ENCODE measurements around the gene NCS1. TPM values are rescaled to one million over a fixed set of nuclear protein-coding genes. Genes with fewer than 3 reads are reported as not detected.

Gene NCS1
- polyA plus RNA-seq, 3 donors: not detected

GRCh38 chr9:130208600-130209347 lies 36.6 kb downstream of the NCS1 start:
- WGBS (ENCODE audit: insufficient coverage): 77% methylated on average over 19 of the region's 26 CpGs
- no peak overlapping the region for H2AFZ ChIP-seq (ENCODE audit: insufficient read depth, low read depth, low read length, poor library complexity, severe bottlenecking)

GRCh38 chr9:130209422-130209821 lies 37.2 kb downstream of the NCS1 start:
- H3K9me3 ChIP-seq (replicated peaks in 1 of 2; ENCODE audit: control insufficient read depth in 1 of 2, insufficient read depth in 1 of 2, low read length in 2 of 2): no peaks in the 10 kb centered on the region
- no peaks in the 10 kb centered on the region for H3K79me2 ChIP-seq (ENCODE audit: insufficient read depth, low read length)
- H3K4me3 ChIP-seq (replicated peaks in 1 of 3; ENCODE audit: low read depth in 2 of 3, low read length in 3 of 3): no peak overlapping the region
- H3K27ac Mint-ChIP-seq: no peak overlapping the region
- H3K4me3 Mint-ChIP-seq: no peak overlapping the region
- H3K36me3 ChIP-seq (replicated peaks in 1 of 2; ENCODE audit: control insufficient read depth in 1 of 2, insufficient read depth in 2 of 2, low read length in 2 of 2): no peaks in the 10 kb centered on the region
- no peak overlapping the region for H2AFZ ChIP-seq (ENCODE audit: insufficient read depth, low read depth, low read length, poor library complexity, severe bottlenecking)
- peaks cover 0 to 3% (median 0%) of the 10 kb centered on the region in 7 donors for H3K9me3 Mint-ChIP-seq
- H3K9ac ChIP-seq (ENCODE audit: insufficient read depth, low read length, poor library complexity, severe bottlenecking): no peak overlapping the region
- H3K27ac ChIP-seq (ENCODE audit: low read depth in 1 of 2, low read length in 2 of 2): no peak overlapping the region
- H3K4me1 ChIP-seq (ENCODE audit: control insufficient read depth in 1 of 2, insufficient read depth in 2 of 2, low read length in 2 of 2): no peaks in the 10 kb centered on the region
- H3K27me3 Mint-ChIP-seq (ENCODE audit: low read depth in 3 of 3): peaks cover 2 to 14% (median 7%) of the 10 kb centered on the region in 3 donors
- H4K20me1 ChIP-seq (ENCODE audit: insufficient read depth, low read length): no peaks in the 10 kb centered on the region
- no peak for TF ChIP-seq CTCF (IDR thresholded peaks at IDR 0.05)
- H3K4me2 ChIP-seq (replicated peaks; ENCODE audit: extremely low read depth, low read length, poor library complexity, severe bottlenecking): no peak overlapping the region
- intact Hi-C loops (cut with micrococcal nuclease): no loop called here
- no peaks in the 10 kb centered on the region for H3K4me1 Mint-ChIP-seq
- no peaks in the 10 kb centered on the region for H3K36me3 Mint-ChIP-seq
- no peak for DNase-seq
- no peaks in the 10 kb centered on the region for H3K27me3 ChIP-seq (ENCODE audit: control insufficient read depth in 2 of 2, insufficient read depth in 2 of 2, low read length in 2 of 2)
- 90% methylated on average over 4 of the region's 14 CpGs for WGBS (ENCODE audit: insufficient coverage)

More at GRCh38 chr9:130208600-130209347, 36.6 kb downstream of the NCS1 start:
- no peaks in the 10 kb centered on the region for H3K36me3 ChIP-seq (replicated peaks in 1 of 2; ENCODE audit: control insufficient read depth in 1 of 2, insufficient read depth in 2 of 2, low read length in 2 of 2)
- DNase-seq: no peak
- intact Hi-C loops (cut with micrococcal nuclease): no loop called here
- no peaks in the 10 kb centered on the region for H3K36me3 Mint-ChIP-seq
- H3K79me2 ChIP-seq (ENCODE audit: insufficient read depth, low read length): no peaks in the 10 kb centered on the region
- no peaks in the 10 kb centered on the region for H3K9me3 ChIP-seq (replicated peaks in 1 of 2; ENCODE audit: control insufficient read depth in 1 of 2, insufficient read depth in 1 of 2, low read length in 2 of 2)
- no peak for TF ChIP-seq CTCF (IDR thresholded peaks at IDR 0.05)
- no peak overlapping the region for H3K4me3 ChIP-seq (replicated peaks in 1 of 3; ENCODE audit: low read depth in 2 of 3, low read length in 3 of 3)
- no peaks in the 10 kb centered on the region for H3K4me1 Mint-ChIP-seq
- H3K9ac ChIP-seq (ENCODE audit: insufficient read depth, low read length, poor library complexity, severe bottlenecking): no peak overlapping the region
- peaks cover 0 to 3% (median 0%) of the 10 kb centered on the region in 7 donors for H3K9me3 Mint-ChIP-seq
- no peaks in the 10 kb centered on the region for H4K20me1 ChIP-seq (ENCODE audit: insufficient read depth, low read length)
- H3K27ac Mint-ChIP-seq: no peak overlapping the region
- H3K4me1 ChIP-seq (ENCODE audit: control insufficient read depth in 1 of 2, insufficient read depth in 2 of 2, low read length in 2 of 2): no peaks in the 10 kb centered on the region
- no peak overlapping the region for H3K27ac ChIP-seq (ENCODE audit: low read depth in 1 of 2, low read length in 2 of 2)
- no peak overlapping the region for H3K4me3 Mint-ChIP-seq
- peaks cover 2 to 14% (median 7%) of the 10 kb centered on the region in 3 donors for H3K27me3 Mint-ChIP-seq (ENCODE audit: low read depth in 3 of 3)
- no peaks in the 10 kb centered on the region for H3K27me3 ChIP-seq (ENCODE audit: control insufficient read depth in 2 of 2, insufficient read depth in 2 of 2, low read length in 2 of 2)
- H3K4me2 ChIP-seq (replicated peaks; ENCODE audit: extremely low read depth, low read length, poor library complexity, severe bottlenecking): no peak overlapping the region
